Gastroesophageal sphincter (tissue), 4 donors: ENCODE data around the gene TMEM184A. TPM values are rescaled to one million over a fixed set of nuclear protein-coding genes. Genes with fewer than 3 reads are reported as not detected.

Experiments used
- ATAC-seq: fragments of 150-250 bp; one replicate; pipeline ENCODE4 v1.9.1; 2016; ENCODE audit warnings: mild to moderate bottlenecking, moderate library complexity
- H3K27ac ChIP-seq, 4 donors: fragments of 200-600 bp; sonication (generic) in 3 of 4; 1 replicate in 3 of 4; 2 replicates in 1 of 4; pipeline ENCODE4 v1.5.1; 2016 to 2019
- H3K27me3 ChIP-seq: fragments of 200-600 bp; sonication (generic); one replicate; pipeline ENCODE4 v1.5.1; 2019
- H3K36me3 ChIP-seq, 2 donors: fragments of 200-600 bp; sonication (generic); one replicate each; pipeline ENCODE4 v1.5.1; 2019; ENCODE audit warnings: control low read depth in 1 of 2
- H3K4me1 ChIP-seq, 3 donors: fragments of 200-600 bp; sonication (generic); 1 replicate in 2 of 3; 2 replicates in 1 of 3; pipeline ENCODE4 v1.5.1; 2016 to 2019; ENCODE audit warnings: control low read depth in 2 of 3
- H3K4me3 ChIP-seq, 2 donors: fragments of 200-600 bp; sonication (generic); one replicate each; pipeline ENCODE4 v1.5.1; 2019; ENCODE audit warnings: mild to moderate bottlenecking in 1 of 2, moderate library complexity in 1 of 2
- H3K9me3 ChIP-seq, 3 donors: fragments of 200-600 bp; sonication (generic); one replicate each; pipeline ENCODE4 v1.5.1; 2017 to 2019; ENCODE audit warnings: control low read depth in 2 of 3
- CTCF ChIP-seq, 4 experiments: fragments of 200-600 bp in 2 of 4; fragments of 450-650 bp in 2 of 4; sonication (generic) in 1 of 4; IDR thresholded peaks; one replicate each; pipeline ENCODE4 v1.5.1; 2017 to 2019; ENCODE audit warnings: antibody characterized with exemption in 4 of 4, mild to moderate bottlenecking in 2 of 4, moderate library complexity in 2 of 4
- EP300 ChIP-seq: sonication (generic); formaldehyde crosslinking; IDR thresholded peaks from one replicate; pipeline ENCODE4 v1.6.1; 2017; ENCODE audit warnings: antibody characterized with exemption, mild to moderate bottlenecking
- POLR2A ChIP-seq, 2 donors: fragments of 450-650 bp; IDR thresholded peaks; one replicate each; pipeline ENCODE4 v1.6.1; 2017; ENCODE audit warnings: antibody characterized with exemption in 2 of 2, mild to moderate bottlenecking in 2 of 2, moderate library complexity in 1 of 2
- POLR2AphosphoS5 ChIP-seq: sonication (generic); formaldehyde crosslinking; IDR thresholded peaks from one replicate; pipeline ENCODE4 v1.6.1; 2017; ENCODE audit warnings: antibody characterized with exemption
- WGBS, 2 donors: methylation state at CpG; one replicate each; pipeline ENCODE4 v1.1.5; 2018; ENCODE audit warnings: low coverage in 1 of 2; 5-methylcytosine and 5-hydroxymethylcytosine counted together
- total RNA-seq, 4 donors: library from RNA; depleted of rRNA; stranded (reverse); fragments of >200 nt; gene quantifications; one replicate each; pipeline ENCODE4 v1.1.0, GENCODE V29; 2016

The TMEM184A gene
- total RNA-seq, 4 donors from 2014 or later, result 0.15 to 1.5 (median 0.31) TPM; not detected in 1

GRCh38 chr7:1542329-1542728, 13.7 kb downstream of the TMEM184A start:
- peaks cover 0 to 30% (median 9%) of the 10 kb centered on the region in 3 donors for H3K4me1 ChIP-seq
- no peak overlapping the region for H3K27ac ChIP-seq
- H3K4me3 ChIP-seq, result no peak overlapping the region
- H3K36me3 ChIP-seq, result peaks cover 0 to 66% of the 10 kb centered on the region in 2 donors
- WGBS, 2 donors, result 79 to 87% methylated on average over 8 of the region's 21 CpGs
- TF ChIP-seq EP300, result no peak
- TF ChIP-seq POLR2AphosphoS5, result no peak
- TF ChIP-seq POLR2A (IDR thresholded peaks at IDR 0.05), result no peak
- TF ChIP-seq CTCF (IDR thresholded peaks at IDR 0.05), result no peak
- H3K27me3 ChIP-seq, result no peaks in the 10 kb centered on the region
- ATAC-seq, result no peak
- no peaks in the 10 kb centered on the region for H3K9me3 ChIP-seq

- Histone ChIP-seq H3K36me3 (peaks cover 0 to 66% of the 10 kb centered on the region in 2 donors), H3K4me1 (peaks cover 0 to 37% (median 9%) of the 10 kb centered on the region in 3 donors), H3K9me3 (no peaks in the 10 kb centered on the region), H3K27me3 (no peaks in the 10 kb centered on the region), H3K4me3 (no peak overlapping the region), H3K27ac (no peak overlapping the region)
- ATAC-seq, result no peak
- WGBS, 2 donors, result 79 to 89% methylated on average over 10 to 14 of the region's 33 CpGs
- TF ChIP-seq POLR2A (IDR thresholded peaks at IDR 0.05) (no peak), POLR2AphosphoS5 (no peak), CTCF (IDR thresholded peaks at IDR 0.05) (no peak)
Measured at GRCh38 chr7:1541431-1542162, 14.4 kb downstream of the TMEM184A start.

- Histone ChIP-seq H3K9me3 (no peaks in the 10 kb centered on the region), H3K4me1 (peaks cover 0 to 42% (median 16%) of the 10 kb centered on the region in 3 donors), H3K36me3 (peaks cover 0 to 68% of the 10 kb centered on the region in 2 donors), H3K27me3 (no peaks in the 10 kb centered on the region), H3K27ac (no peak overlapping the region), H3K4me3 (no peak overlapping the region)
- TF ChIP-seq EP300 (no peak), POLR2A (IDR thresholded peaks at IDR 0.05) (no peak), CTCF (IDR thresholded peaks at IDR 0.05) (no peak), POLR2AphosphoS5 (no peak)
- no CpG with 5 or more reads among the region's 31 CpGs for WGBS, 2 donors
- no peak for ATAC-seq
Measured at GRCh38 chr7:1540776-1541271, 15.2 kb downstream of the TMEM184A start.

- no peak for TF ChIP-seq EP300
- TF ChIP-seq POLR2A (IDR thresholded peaks at IDR 0.05), result no peak
- no peak for TF ChIP-seq POLR2AphosphoS5
- TF ChIP-seq CTCF (IDR thresholded peaks at IDR 0.05), result no peak
- Histone ChIP-seq H3K36me3 (peaks cover 0 to 74% of the 10 kb centered on the region in 2 donors), H3K4me3 (no peak overlapping the region), H3K27ac (peak overlapping the region in 3 of 4 donors; percentile 97 to 100 (median 100)), H3K9me3 (no peaks in the 10 kb centered on the region), H3K27me3 (no peaks in the 10 kb centered on the region), H3K4me1 (peaks cover 0 to 45% (median 20%) of the 10 kb centered on the region in 3 donors)
- WGBS, 2 donors, result 95 to 100% methylated on average over 2 to 14 of the region's 73 CpGs
- ATAC-seq, result no peak
Measured at GRCh38 chr7:1539882-1540775, 15.9 kb downstream of the TMEM184A start.
